Measurements from ENCODE around the gene ANO6. TPM values are rescaled to one million over a fixed set of nuclear protein-coding genes. Genes with fewer than 3 reads are reported as not detected.
A peak's percentile ranks its signal among the peaks of the same experiment; 100 is the strongest.
"Not testable (repeated sequence)": the region's sequence is repeated elsewhere in the genome, so short reads cannot be mapped to it uniquely, and the experiment has no call there.

Gene ANO6
- total RNA-seq, 1 donor from 2014 or later = 25.2 TPM

DNA sequence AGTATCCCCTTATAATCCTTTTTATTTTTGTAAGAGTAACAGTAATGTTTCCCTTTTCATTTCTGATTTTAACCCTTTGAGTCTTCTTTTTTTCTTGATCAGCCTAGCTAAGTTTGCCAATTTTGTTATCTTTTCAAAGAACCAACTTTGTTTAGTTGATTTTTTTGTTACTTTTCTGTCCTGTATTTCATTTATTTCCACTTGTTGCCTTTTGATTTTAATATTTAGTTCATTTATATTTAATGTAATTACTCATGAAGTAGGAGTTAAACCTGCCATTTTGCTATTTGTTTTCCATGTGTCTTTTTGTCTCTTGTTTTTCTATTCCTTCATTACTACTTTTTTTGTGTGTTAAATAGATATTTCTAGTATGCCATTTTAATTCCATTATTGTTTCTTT is 146.4 kb downstream of the ANO6 start:
- DNase-seq (ENCODE audit: low spot score) = no peak
- intact Hi-C loops (cut with micrococcal nuclease) = no loop called here
- Mint-ChIP-seq H3K27me3 (ENCODE audit: low read depth) (no peaks in the 10 kb centered on the region), H3K4me1 (ENCODE audit: low read depth) (no peaks in the 10 kb centered on the region), H3K9me3 (peaks cover 41% of the 10 kb centered on the region), H3K4me3 (ENCODE audit: low read depth) (no peak overlapping the region), H3K27ac (no peak overlapping the region), H3K36me3 (ENCODE audit: low read depth) (peaks cover 65% of the 10 kb centered on the region)

DNA sequence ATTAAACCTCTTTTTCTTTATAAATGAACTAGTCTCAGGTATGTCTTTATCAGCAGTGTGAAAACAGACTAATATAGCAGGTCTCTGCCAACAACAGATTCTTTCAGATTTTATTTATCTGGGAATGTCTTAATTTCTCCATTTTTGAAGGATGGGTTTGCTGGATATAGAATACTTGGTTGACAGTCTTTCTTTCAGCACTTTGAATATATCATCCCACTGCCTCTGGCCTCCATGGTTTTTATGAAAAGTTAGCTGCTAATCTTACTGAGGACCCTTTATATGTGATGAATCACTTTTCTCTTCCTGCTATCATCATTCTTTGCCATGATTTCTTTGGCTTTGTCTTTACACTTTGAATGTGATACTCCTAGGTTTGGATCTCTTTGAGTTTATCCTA is 148.0 kb downstream of the ANO6 start:
- no peak overlapping the region for H3K27ac Mint-ChIP-seq
- H3K9me3 Mint-ChIP-seq = peaks cover 41% of the 10 kb centered on the region
- H3K4me1 Mint-ChIP-seq (ENCODE audit: low read depth) = peaks cover 2% of the 10 kb centered on the region
- no peaks in the 10 kb centered on the region for H3K27me3 Mint-ChIP-seq (ENCODE audit: low read depth)
- no peak overlapping the region for H3K4me3 Mint-ChIP-seq (ENCODE audit: low read depth)
- intact Hi-C loops (cut with micrococcal nuclease) = no loop called here
- peaks cover 69% of the 10 kb centered on the region for H3K36me3 Mint-ChIP-seq (ENCODE audit: low read depth)
- DNase-seq (ENCODE audit: low spot score) = no peak

DNA sequence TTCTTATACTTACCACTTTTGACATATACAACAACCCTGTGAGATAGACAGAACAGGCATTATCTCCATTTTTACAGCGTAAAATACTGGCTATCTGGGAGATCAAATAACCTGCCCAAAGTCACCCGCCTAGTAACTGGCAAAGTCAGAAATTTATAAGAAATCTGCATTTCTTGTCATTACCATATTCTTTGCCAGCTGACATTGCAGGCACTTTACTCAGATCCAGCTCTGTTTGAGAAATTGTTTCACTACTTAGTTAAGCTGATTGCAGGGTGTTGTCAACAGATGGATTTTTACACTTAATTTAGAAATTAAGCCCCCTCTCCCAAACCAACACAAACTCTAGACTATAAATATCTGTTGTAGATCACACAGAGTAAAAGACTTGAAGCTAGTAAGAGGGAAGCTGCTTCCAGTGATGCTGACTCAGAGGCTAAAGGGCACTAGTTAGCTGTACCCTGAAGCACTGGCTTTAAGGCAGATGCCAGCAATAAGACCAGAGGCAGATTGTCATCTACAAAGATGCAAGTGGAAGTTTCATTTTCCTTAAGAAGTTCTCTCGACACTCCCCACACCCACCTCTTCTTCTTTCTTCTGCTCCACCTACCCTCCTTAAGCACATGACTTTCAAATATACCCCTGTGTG is 153.1 kb downstream of the ANO6 start:
- Mint-ChIP-seq H3K36me3 (ENCODE audit: low read depth) (peaks cover 49% of the 10 kb centered on the region), H3K27me3 (ENCODE audit: low read depth) (no peaks in the 10 kb centered on the region), H3K4me3 (ENCODE audit: low read depth) (no peak overlapping the region), H3K9me3 (peaks cover 12% of the 10 kb centered on the region), H3K4me1 (ENCODE audit: low read depth) (peaks cover 7% of the 10 kb centered on the region), H3K27ac (peak overlapping the region; percentile 42)
- intact Hi-C loops (cut with micrococcal nuclease) = no loop called here
- no peak for DNase-seq (ENCODE audit: low spot score)

DNA sequence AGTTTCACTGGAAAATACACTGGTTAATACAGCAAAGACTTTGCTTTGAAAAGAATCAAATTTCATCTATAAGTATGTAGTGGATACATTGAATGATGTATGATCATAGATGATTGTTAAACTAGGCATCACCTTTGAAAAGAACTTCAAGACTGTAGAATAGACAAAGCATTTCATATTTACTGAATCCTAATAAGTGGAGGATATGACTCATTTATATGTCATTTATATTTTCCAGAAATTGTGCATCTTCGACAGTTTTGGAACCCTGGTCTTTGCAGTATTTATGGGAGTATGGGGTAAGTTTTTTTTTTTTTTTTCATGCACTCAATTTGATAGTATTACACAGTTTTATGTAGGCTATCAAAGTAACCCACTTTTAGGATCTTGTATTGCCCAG is 161.9 kb downstream of the ANO6 start:
- peaks cover 8% of the 10 kb centered on the region for H3K36me3 Mint-ChIP-seq (ENCODE audit: low read depth)

DNA sequence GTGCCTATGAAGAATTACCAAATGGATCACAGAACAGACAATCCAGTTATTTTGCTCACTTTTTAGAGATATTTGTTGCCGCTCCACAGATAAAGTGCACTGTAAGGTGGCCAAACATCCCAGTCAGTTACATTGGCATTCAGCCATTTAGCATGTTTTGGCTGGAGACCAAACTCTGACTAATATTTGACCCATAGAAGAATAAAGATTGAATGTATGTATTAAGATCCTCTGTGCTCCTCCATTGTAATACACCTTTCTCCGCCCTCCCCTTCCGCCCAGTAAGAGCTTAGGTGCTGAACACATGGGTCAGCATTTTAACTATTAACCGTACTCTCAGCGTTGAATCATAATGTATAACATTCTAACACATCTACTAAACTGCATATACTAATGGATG is 163.4 kb downstream of the ANO6 start:
- no peaks in the 10 kb centered on the region for H3K27me3 Mint-ChIP-seq (ENCODE audit: low read depth)
- H3K4me3 Mint-ChIP-seq (ENCODE audit: low read depth) = no peak overlapping the region
- intact Hi-C loops (cut with micrococcal nuclease) = no loop called here
- DNase-seq (ENCODE audit: low spot score) = no peak
- no peaks in the 10 kb centered on the region for H3K9me3 Mint-ChIP-seq
- H3K27ac Mint-ChIP-seq = no peak overlapping the region
- peaks cover 15% of the 10 kb centered on the region for H3K36me3 Mint-ChIP-seq (ENCODE audit: low read depth)
- no peaks in the 10 kb centered on the region for H3K4me1 Mint-ChIP-seq (ENCODE audit: low read depth)

More for the DNA sequence above, 161.9 kb downstream of the ANO6 start:
- intact Hi-C loops (cut with micrococcal nuclease) = no loop called here
- Mint-ChIP-seq H3K27me3 (ENCODE audit: low read depth) (no peaks in the 10 kb centered on the region), H3K4me1 (ENCODE audit: low read depth) (no peaks in the 10 kb centered on the region), H3K4me3 (ENCODE audit: low read depth) (no peak overlapping the region), H3K9me3 (no peaks in the 10 kb centered on the region), H3K27ac (no peak overlapping the region)
- no peak for DNase-seq (ENCODE audit: low spot score)

DNA sequence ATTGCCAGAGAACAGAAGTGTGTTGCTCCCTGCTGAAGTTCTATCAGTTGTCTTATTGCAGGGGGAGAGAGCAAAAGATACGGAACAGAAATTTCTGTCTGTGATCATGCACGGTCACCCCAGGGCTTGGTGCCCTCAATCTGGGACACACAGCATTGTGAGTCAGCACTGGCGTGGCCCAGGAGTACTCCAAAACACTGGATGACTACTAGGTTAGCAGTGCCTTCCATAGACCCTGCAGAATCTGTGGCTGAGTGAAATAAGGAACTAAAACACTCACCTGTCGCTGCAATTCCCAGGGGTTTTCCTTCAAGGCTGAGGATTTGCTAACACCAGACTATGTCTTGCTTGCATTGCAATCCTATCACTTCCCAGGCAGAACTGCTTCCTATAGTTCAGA is 165.5 kb downstream of the ANO6 start:
- DNase-seq (ENCODE audit: low spot score) = no peak
- Mint-ChIP-seq H3K4me3 (ENCODE audit: low read depth) (no peak overlapping the region), H3K9me3 (no peaks in the 10 kb centered on the region), H3K27me3 (ENCODE audit: low read depth) (no peaks in the 10 kb centered on the region), H3K27ac (no peak overlapping the region), H3K4me1 (ENCODE audit: low read depth) (no peaks in the 10 kb centered on the region), H3K36me3 (ENCODE audit: low read depth) (peaks cover 28% of the 10 kb centered on the region)
- intact Hi-C loops (cut with micrococcal nuclease) = no loop called here

DNA sequence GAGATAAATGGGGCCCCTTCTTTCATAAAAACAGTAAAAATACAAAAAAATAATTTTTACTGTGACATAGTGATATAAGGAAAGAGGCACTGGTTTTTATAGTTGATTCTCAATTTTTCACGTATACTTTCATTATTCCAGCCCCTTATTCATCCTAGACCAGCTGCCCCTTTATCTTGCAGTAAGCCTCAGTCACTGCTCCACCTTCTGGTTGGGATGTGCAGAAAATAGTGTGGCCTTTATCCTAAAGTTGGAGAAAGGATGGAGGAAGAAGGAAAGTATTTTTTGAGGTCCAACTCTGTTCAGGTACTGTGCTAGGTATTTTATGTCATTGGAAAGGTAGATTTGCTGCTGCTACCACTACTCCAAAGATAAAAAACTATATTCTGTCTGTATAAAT is 172.7 kb downstream of the ANO6 start:
- H3K27ac Mint-ChIP-seq = no peak overlapping the region
- H3K4me3 Mint-ChIP-seq (ENCODE audit: low read depth) = no peak overlapping the region
- intact Hi-C loops (cut with micrococcal nuclease) = loop anchor here (2.0 kb wide), 1 partner anchor 218 kb away; no protein-coding TSS in a partner anchor
- H3K36me3 Mint-ChIP-seq (ENCODE audit: low read depth) = peaks cover 44% of the 10 kb centered on the region
- H3K9me3 Mint-ChIP-seq = no peaks in the 10 kb centered on the region
- H3K4me1 Mint-ChIP-seq (ENCODE audit: low read depth) = no peaks in the 10 kb centered on the region
- H3K27me3 Mint-ChIP-seq (ENCODE audit: low read depth) = no peaks in the 10 kb centered on the region
- DNase-seq (ENCODE audit: low spot score) = no peak

DNA sequence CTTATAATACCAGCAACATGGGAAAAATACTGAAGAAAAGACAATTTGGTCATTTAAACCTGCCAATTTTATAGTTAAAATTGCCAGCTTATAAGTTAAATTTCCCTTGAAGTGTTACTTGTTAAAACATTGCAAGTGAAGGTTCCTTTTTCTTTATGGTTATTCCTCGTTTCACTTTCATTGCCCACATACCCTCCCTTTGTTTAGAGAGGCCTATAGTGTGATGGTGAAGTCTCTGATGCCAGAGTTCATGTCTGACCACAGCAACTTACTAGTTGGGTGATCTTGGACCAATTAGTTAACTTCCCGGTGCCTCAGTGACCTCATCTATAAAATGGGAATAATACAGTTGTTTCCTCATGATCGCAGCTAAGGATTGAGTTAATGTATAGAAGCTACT is 173.5 kb downstream of the ANO6 start:
- DNase-seq (ENCODE audit: low spot score) = no peak
- Mint-ChIP-seq H3K4me3 (ENCODE audit: low read depth) (no peak overlapping the region), H3K27me3 (ENCODE audit: low read depth) (no peaks in the 10 kb centered on the region), H3K9me3 (peaks cover 4% of the 10 kb centered on the region), H3K4me1 (ENCODE audit: low read depth) (no peaks in the 10 kb centered on the region), H3K36me3 (ENCODE audit: low read depth) (peaks cover 44% of the 10 kb centered on the region), H3K27ac (no peak overlapping the region)
- intact Hi-C loops (cut with micrococcal nuclease) = loop anchor here (2.0 kb wide), 1 partner anchor 219 kb away; no protein-coding TSS in a partner anchor

DNA sequence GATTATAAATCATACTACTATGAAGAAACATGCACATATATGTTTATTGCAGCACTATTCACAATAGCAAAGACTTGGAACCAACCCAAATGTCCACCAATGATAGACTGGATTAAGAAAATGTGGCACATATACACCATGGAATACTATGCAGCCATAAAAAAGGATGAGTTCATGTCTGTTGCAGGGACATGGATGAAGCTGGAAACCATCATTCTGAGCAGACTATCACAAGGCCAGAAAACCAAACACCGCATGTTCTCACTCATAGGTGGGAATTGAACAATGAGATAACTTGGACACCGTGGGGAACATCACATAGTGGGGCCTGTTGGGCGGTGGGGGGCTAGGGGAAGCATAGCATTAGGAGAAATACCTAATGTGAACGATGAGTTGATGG is 181.6 kb downstream of the ANO6 start:
- H3K27me3 Mint-ChIP-seq (ENCODE audit: low read depth); DNase-seq (ENCODE audit: low spot score); H3K4me1 Mint-ChIP-seq (ENCODE audit: low read depth); intact Hi-C loops (cut with micrococcal nuclease); H3K27ac Mint-ChIP-seq; H3K4me3 Mint-ChIP-seq (ENCODE audit: low read depth): not testable (repeated sequence)
- peaks cover 23% of the 10 kb centered on the region for H3K9me3 Mint-ChIP-seq
- peaks cover 25% of the 10 kb centered on the region for H3K36me3 Mint-ChIP-seq (ENCODE audit: low read depth)

DNA sequence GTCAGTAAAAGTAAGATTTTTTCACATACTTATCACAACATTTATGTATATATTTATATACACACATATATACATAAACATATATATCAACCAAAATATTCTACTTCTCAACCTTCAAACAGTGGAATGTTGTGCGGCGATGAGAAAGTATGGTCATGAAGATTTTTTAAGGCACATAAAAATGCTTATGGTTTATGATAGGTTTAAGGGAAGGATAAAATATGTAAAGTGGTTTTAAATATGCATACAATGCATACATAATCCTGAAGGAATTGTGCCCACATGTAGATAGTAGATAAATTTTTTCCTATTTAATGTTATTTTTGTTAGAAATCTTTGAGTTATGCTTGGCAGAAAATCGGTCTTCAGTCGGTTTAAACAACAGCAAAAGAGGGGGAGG is 182.7 kb downstream of the ANO6 start:
- DNase-seq (ENCODE audit: low spot score) = no peak
- intact Hi-C loops (cut with micrococcal nuclease) = no loop called here
- no peaks in the 10 kb centered on the region for H3K27me3 Mint-ChIP-seq (ENCODE audit: low read depth)
- no peak overlapping the region for H3K4me3 Mint-ChIP-seq (ENCODE audit: low read depth)
- H3K4me1 Mint-ChIP-seq (ENCODE audit: low read depth) = no peaks in the 10 kb centered on the region
- H3K27ac Mint-ChIP-seq = no peak overlapping the region
- H3K9me3 Mint-ChIP-seq = peaks cover 23% of the 10 kb centered on the region
- peaks cover 23% of the 10 kb centered on the region for H3K36me3 Mint-ChIP-seq (ENCODE audit: low read depth)

DNA sequence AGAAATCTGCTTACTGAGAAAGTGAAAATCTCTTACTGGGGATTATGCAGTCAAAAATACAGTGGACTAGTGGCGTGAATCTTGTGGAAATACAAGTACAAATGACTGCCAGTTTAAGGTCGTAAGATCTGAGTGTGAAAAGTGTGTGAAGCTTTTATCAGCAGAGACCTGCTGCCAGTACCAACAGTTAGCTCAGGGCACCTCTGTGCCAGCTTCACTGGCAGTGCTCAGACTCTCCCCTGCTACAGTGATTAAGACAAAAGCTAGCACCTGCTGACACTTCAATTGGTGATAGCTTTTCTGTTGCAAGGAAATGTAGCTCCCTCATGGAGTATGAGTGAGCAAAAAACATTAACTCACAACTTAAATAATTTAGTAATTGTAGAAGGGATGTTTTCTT is 185.1 kb downstream of the ANO6 start:
- no peaks in the 10 kb centered on the region for H3K27me3 Mint-ChIP-seq (ENCODE audit: low read depth)
- intact Hi-C loops (cut with micrococcal nuclease) = no loop called here
- H3K36me3 Mint-ChIP-seq (ENCODE audit: low read depth) = peaks cover 29% of the 10 kb centered on the region
- H3K27ac Mint-ChIP-seq = no peak overlapping the region
- H3K4me1 Mint-ChIP-seq (ENCODE audit: low read depth) = no peaks in the 10 kb centered on the region
- no peak overlapping the region for H3K4me3 Mint-ChIP-seq (ENCODE audit: low read depth)
- DNase-seq (ENCODE audit: low spot score) = no peak
- peaks cover 13% of the 10 kb centered on the region for H3K9me3 Mint-ChIP-seq

DNA sequence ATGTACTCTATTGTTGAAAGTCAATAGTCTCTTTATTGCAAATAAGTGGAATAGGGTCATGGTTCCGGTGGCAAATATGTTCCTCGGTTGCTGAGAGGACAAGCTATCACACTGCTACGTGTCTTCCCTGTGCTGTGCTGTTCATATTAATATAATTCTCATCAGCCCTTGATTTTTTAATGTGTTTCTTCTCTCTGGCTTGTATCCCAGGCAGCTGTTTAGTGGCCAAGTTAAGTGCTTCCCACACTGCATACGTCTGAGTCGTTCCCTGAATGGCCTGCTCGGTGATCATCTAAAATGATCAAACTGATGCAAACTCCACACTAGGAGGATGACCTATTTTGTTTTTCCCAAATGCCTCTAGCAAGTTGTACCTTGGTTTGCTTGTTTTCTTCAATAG is 186.4 kb downstream of the ANO6 start:
- no peak for DNase-seq (ENCODE audit: low spot score)
- Mint-ChIP-seq H3K36me3 (ENCODE audit: low read depth) (peaks cover 29% of the 10 kb centered on the region), H3K27me3 (ENCODE audit: low read depth) (no peaks in the 10 kb centered on the region), H3K9me3 (no peaks in the 10 kb centered on the region), H3K27ac (no peak overlapping the region), H3K4me3 (ENCODE audit: low read depth) (no peak overlapping the region), H3K4me1 (ENCODE audit: low read depth) (peaks cover 5% of the 10 kb centered on the region)
- intact Hi-C loops (cut with micrococcal nuclease) = no loop called here

DNA sequence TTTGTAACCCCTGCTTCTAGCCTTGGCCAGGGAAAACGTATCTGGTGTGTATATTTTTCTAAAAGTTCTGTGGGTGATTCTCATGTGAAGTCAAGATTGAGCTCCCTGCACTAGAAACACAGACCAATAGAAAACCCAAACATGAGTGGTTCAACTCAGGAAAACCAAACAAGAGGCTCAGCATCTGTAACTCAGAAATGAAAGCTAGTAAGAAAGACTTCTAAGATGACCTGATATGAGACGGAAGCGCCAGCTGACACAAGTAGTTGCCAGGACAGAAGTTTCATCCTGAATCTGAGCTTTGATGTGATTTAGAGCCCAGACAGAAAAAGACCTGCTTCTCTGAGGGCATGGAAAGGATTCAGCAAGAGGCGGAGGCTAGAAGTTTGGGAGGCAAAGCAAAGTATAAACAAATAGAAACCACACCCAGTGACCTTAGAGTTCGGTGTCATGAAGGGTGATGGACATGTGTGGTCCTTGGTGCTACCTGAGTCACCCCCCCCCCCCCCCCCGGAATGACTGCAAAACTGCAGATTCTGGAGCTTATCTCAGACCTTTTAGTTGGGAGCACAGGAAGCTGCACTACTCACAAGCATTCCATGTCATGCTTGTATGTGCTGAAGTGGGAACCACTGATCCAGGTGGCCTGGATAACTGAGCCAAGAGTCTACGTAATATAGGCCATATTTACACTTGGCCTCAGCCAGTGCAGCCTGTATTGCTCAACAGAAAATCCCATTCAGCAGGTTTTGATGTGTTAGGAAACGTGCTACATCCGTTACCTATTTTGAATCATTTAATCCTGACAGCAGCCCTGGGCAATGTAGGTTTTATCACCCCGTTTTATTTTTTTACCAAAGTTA is 191.3 kb downstream of the ANO6 start:
- intact Hi-C loops (cut with micrococcal nuclease) = no loop called here
- H3K27me3 Mint-ChIP-seq (ENCODE audit: low read depth) = no peaks in the 10 kb centered on the region
- H3K4me3 Mint-ChIP-seq (ENCODE audit: low read depth) = no peak overlapping the region
- H3K4me1 Mint-ChIP-seq (ENCODE audit: low read depth) = peaks cover 5% of the 10 kb centered on the region
- H3K27ac Mint-ChIP-seq = no peak overlapping the region
- H3K9me3 Mint-ChIP-seq = no peaks in the 10 kb centered on the region
- peaks cover 41% of the 10 kb centered on the region for H3K36me3 Mint-ChIP-seq (ENCODE audit: low read depth)
- DNase-seq (ENCODE audit: low spot score) = no peak
